EH (cell line): Measurements from ENCODE around the gene PRAMEF33.
"Not testable (repeated sequence)": the region's sequence is repeated elsewhere in the genome, so short reads cannot be mapped to it uniquely, and the experiment has no call there.

Experiments
- DNase-seq: peaks from one replicate; pipeline ENCODE4 v3.0.0-alpha.2; 2015; ENCODE audit warnings: low read depth

Gene PRAMEF33, protein sequence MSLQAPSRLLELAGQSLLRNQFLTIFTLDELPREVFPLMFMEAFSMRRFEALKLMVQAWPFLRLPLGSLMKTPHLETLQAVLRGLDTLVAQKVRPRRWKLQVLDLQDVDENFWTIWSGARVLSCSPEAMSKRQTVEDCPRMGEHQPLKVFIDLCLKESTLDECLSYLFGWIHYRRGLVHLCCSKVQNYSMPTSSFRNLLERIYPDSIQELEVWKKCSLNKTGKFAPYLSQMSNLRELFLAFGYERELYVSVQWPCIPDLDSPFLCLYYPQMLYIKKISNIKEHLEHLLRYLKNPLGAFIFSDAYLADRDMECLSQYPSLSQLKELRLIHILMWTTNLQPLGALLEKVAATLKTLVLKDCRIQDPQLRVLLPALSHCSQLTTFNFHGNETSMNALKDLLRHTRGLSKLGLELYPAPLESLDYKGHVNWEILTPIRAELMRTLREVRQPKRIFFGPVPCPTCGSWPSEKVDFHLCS

GRCh38 chr1:13303239-13303638, at the start of gene PRAMEF33:
TSS of gene PRAMEF33 (plus strand) at chr1:13303539. CDS start at chr1:13305955, 2,416 bp downstream.
- not testable (repeated sequence) for DNase-seq

DNA sequence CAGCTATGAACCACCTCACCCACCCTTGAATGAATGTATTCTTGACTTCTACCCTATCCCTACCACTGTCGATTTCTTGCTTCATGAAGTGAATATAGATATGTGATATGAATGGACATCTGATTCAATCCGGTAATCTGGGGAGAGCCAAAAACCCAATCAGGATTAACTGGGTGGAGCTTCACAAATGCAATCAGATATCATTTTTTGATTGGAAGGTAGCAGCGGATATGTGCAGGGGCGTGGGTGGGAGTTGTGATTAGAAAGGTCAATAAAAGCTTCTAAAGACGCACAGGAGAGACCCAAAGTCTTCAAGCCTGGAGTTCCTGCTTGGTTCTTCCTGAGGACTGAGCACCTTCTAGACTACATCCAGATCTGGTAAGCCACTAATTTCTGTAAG, 49.4 kb upstream of the PRAMEF33 start, which contains the start of gene PRAMEF5:
Gene PRAMEF5, plus strand, starts transcription at position 301 of the 400 bp plus-strand sequence. CDS start 5,071 bp downstream, outside the sequence.
- DNase-seq, result not testable (repeated sequence)

DNA sequence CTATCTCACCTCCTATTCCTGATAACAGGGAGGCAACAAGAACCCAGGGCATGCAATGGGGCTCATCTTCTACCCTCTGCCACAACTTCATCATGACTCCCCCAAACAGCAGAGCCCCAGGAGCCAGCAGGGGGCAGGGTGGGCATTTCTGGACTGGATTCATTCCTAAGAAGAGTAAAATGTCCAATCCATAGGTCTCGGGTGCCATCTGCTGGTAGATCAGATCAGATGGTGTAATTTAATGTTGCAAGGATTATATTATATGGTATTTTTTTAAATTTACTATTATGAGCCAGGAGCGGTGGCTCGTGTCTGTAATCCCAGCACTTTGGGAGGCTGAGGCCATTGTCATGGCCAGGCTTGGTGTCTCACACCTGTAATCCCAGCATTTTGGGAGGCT, 38.2 kb upstream of the PRAMEF33 start:
- DNase-seq, result not testable (repeated sequence)

DNA sequence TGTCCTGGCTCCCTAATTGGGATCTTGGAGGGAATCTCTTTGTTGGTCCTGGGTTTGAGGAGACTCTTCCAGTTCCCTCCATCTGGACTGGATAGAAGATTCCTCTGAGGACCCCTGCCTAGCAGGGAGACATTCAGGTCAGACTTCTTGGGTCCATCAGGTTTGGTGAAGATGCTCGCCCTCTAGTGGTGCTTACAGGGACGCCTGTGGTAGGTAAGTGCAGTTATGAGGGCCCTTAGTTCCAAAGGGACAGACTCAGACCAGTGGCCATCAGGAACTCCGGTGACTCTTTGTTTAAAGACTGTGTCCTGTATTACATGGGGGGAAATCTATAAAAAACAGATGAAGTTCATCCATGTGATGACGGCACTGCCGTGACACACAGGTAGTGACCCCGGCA, 26.3 kb upstream of the PRAMEF33 start:
- not testable (repeated sequence) for DNase-seq

DNA sequence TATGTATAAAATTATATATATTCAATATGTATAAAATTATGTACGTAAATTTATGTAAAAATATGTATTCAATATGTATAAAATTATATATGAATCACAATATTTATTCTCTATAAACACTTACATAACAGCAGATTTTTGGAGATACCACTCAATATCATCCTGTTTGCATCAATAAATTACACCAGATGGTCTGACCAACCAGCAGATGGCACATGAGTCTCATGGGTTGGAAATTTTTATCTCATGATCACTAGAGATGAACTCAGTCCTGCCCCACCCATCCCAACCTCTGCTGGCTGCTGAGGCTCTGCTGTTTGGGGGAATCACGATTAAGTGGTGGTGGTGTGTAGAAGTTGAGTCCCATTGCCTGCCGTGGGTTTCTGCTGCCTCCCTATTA, 23.7 kb upstream of the PRAMEF33 start:
- not testable (repeated sequence) for DNase-seq

- not testable (repeated sequence) for DNase-seq
Observed at GRCh38 chr1:13285037-13285436, 18.3 kb upstream of the PRAMEF33 start, which contains the start of gene PRAMEF8. TSS of gene PRAMEF8 (minus strand) at chr1:13285137. CDS start at chr1:13284091, 1,046 bp downstream.

DNA sequence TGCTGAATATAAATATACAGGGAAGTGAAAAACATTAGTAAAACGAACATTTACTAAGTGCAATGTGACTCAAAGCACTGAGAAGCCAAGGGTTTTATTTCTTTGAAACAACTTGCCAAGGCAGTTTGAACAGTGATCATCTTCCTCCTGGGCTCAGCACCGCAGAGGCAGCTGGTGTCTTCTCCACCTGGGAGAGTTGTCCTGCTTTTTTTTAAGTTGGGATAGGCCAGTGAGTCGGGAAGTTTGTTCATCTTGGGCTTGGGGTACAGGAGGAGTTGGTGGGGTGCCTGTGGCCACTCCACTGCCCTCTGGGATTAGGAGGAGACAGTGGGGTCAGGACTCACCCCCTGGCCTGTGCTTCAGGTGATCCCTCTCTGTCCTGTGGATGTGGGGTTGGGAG, 14.3 kb upstream of the PRAMEF33 start:
- not testable (repeated sequence) for DNase-seq

- not testable (repeated sequence) for DNase-seq
Observed at GRCh38 chr1:13297216-13297931, 6.0 kb upstream of the PRAMEF33 start.

DNA sequence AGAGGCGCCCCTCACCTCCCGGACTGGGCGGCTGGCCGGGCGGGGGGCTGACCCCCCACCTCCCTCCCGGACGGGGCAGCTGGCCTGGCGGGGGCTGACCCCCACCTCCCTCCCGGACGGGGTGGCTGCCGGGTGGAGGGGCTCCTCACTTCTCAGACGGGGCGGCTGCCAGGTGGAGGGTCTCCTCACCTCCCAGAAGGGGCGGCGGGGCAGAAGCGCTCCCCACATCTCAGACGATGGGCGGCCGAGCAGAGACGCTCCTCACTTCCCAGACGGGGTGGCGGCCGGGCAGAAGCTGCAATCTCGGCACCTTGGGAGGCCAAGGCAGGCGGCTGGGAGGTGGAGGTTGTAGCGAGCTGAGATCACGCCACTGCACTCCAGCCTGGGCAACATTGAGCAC, 4.6 kb upstream of the PRAMEF33 start:
- not testable (repeated sequence) for DNase-seq

- DNase-seq, result not testable (repeated sequence)
Observed at GRCh38 chr1:13302197-13302596, 1.1 kb upstream of the PRAMEF33 start.

DNA sequence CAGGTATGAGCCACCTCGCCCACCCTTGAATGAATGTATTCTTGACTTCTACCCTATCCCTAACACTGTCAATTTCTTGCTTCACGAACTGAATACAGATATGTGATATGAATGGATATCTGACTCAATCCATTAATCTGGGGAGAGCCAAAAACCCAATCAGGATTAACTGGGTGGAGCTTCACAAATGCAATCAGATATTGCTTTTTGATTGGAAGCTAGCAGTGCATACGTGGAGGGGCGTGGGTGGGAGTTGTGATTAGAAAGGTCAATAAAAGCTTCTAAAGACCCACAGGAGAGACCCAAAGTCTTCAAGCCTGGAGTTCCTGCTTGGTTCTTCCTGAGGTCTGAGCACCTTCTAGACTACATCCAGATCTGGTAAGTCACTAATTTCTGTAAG, 11.9 kb downstream of the PRAMEF33 start, which contains the start of gene PRAMEF15:
Gene PRAMEF15, plus strand, starts transcription at position 301 of the 400 bp plus-strand sequence. CDS start 2,827 bp downstream, outside the sequence.
- DNase-seq, result not testable (repeated sequence)

- DNase-seq, result not testable (repeated sequence)
Observed at GRCh38 chr1:13342496-13342895, 39.2 kb downstream of the PRAMEF33 start.

GRCh38 chr1:13347034-13347433, 43.7 kb downstream of the PRAMEF33 start, which contains the start of gene PRAMEF14:
TSS of gene PRAMEF14 (minus strand) at chr1:13347134. CDS start at chr1:13345314, 1,820 bp downstream.
- not testable (repeated sequence) for DNase-seq

DNA sequence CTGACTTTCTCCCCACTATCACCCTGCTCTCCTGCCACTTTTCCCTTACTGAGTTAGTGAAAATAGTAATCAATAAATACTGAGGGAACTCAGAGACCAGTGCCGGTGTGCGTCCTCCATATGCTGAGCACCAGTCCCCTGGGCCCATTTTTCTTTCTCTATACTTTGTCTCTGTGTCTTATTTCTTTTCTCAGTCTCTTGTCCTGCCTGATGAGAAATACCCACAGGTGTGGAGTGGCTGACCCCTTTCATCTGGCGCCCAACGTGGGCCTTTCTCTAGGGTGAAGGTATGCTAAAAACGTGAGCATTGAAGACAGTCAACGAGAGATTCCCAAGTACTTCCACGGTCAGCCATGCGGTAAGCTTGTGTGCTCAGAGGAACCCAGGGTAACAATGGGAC, 50.1 kb downstream of the PRAMEF33 start:
- not testable (repeated sequence) for DNase-seq

- DNase-seq, result not testable (repeated sequence)
Observed at GRCh38 chr1:13354475-13354874, 51.1 kb downstream of the PRAMEF33 start.

DNA sequence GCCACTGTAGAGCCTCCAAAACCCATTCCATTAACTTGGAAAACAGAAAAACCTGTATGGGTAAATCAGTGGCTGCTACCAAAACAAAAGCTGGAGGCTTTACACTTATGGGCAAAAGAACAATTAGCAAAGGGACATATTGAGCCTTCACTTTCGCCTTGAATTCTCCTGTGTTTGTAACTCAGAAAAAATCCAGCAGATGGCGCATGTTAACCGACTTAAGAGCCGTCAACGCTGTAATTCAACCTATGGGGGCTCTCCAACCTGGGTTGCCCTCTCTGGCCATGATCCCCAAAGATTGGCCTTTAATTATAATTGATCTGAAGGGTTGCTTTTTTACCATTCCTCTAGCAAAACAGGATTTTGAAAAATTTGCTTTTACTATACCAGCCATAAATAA, 53.4 kb downstream of the PRAMEF33 start:
- DNase-seq, result peak; percentile 26
